Measurements from ENCODE around the gene ITIH5. TPM values are rescaled to one million over a fixed set of nuclear protein-coding genes. Genes with fewer than 3 reads are reported as not detected.

The ITIH5 gene
- total and polyA plus RNA-seq, 2 of the 8 experiments (the other 6 are each of a cell fraction or from before 2014, with no cell fraction given): 5.8 to 7.6 TPM

- H2AK5ac ChIP-seq (ENCODE audit: low read depth, low read length): no peak overlapping the region
- no peak overlapping the region for H2AFZ ChIP-seq (ENCODE audit: low read length)
- no peak overlapping the region for H3K4ac ChIP-seq (replicated peaks; ENCODE audit: insufficient read length, low read depth, low read length)
- H3K9ac ChIP-seq (replicated peaks in 1 of 4; ENCODE audit: extremely low read depth in 1 of 4, low read depth in 3 of 4, low read length in 3 of 4): no peak overlapping the region
- WGBS, 2 experiments (ENCODE audit: extremely low coverage in 1 of 2, insufficient coverage in 1 of 2, insufficient read length in 1 of 2, insufficient replicate concordance in 2 of 2, low coverage in 1 of 2, low lambda C conversion rate in 2 of 2, missing lambda C conversion rate in 1 of 2): 81% methylated on average over 3 of the region's 3 CpGs; no CpG with 5 or more reads in 1 of the 2 experiments
- H4K91ac ChIP-seq (replicated peaks; ENCODE audit: insufficient read length, low read length): no peak overlapping the region
- no peak overlapping the region for H3K27ac ChIP-seq (ENCODE audit: low read depth, low read length)
- H3K27me3 ChIP-seq (replicated peaks in 1 of 4; ENCODE audit: control insufficient read depth in 3 of 4, extremely low read depth in 1 of 4, insufficient read depth in 3 of 4, low read length in 3 of 4): no peaks in the 10 kb centered on the region
- no peak overlapping the region for H2BK120ac ChIP-seq (replicated peaks; ENCODE audit: low read depth, low read length)
- no peaks in the 10 kb centered on the region for H3K79me1 ChIP-seq (ENCODE audit: low read depth, low read length)
- H3K36me3 ChIP-seq (ENCODE audit: control insufficient read depth in 2 of 4, insufficient read depth in 4 of 4, low read length in 3 of 4): no peaks in the 10 kb centered on the region
- no peak overlapping the region for H2BK5ac ChIP-seq (ENCODE audit: low read depth, low read length)
- no peaks in the 10 kb centered on the region for H3K4me1 ChIP-seq (replicated peaks in 1 of 4; ENCODE audit: control insufficient read depth in 3 of 4, insufficient read depth in 4 of 4, low read length in 3 of 4)
- no peaks in the 10 kb centered on the region for H3K9me3 ChIP-seq (ENCODE audit: insufficient read depth in 2 of 2, low read depth in 1 of 2, low read length in 1 of 2)
- H3K56ac ChIP-seq (replicated peaks; ENCODE audit: insufficient read length, low read depth, low read length): no peak overlapping the region
- DNase-seq (ENCODE audit: low read depth in 1 of 2, low spot score in 2 of 2): no peak
- H2BK12ac ChIP-seq (ENCODE audit: low read depth, low read length): no peak overlapping the region
- no peak overlapping the region for H3K14ac ChIP-seq (ENCODE audit: insufficient read length)
- no peak overlapping the region for H4K5ac ChIP-seq (ENCODE audit: insufficient read length, low read depth, low read length)
- H3K4me3 ChIP-seq (ENCODE audit: extremely low read depth in 1 of 4, insufficient read depth in 2 of 4, low read depth in 3 of 4, low read length in 4 of 4): no peak overlapping the region
- H2BK15ac ChIP-seq (ENCODE audit: low read length): no peak overlapping the region
- H3K18ac ChIP-seq (ENCODE audit: extremely low read depth, low read length): no peak overlapping the region
- H3K4me2 ChIP-seq (ENCODE audit: insufficient read depth in 1 of 2, low read depth in 2 of 2, low read length in 2 of 2): no peak overlapping the region
- CTCF ChIA-PET (ENCODE audit: partially characterized antibody): interaction anchor here (1.5 kb wide), 1 partner anchor 11 kb away, joined by 5 read pairs; no protein-coding TSS in a partner anchor
- POLR2A ChIA-PET (ENCODE audit: partially characterized antibody): no interaction called here
- H4K20me1 ChIP-seq (replicated peaks in 1 of 2; ENCODE audit: control insufficient read depth in 1 of 2, insufficient read depth in 2 of 2, low read length in 2 of 2): no peaks in the 10 kb centered on the region
- no peak for FAIRE-seq
- no peak overlapping the region for H3K23ac ChIP-seq (ENCODE audit: insufficient read length)
- no peak overlapping the region for H2BK20ac ChIP-seq (ENCODE audit: low read length)
- no peak overlapping the region for H4K8ac ChIP-seq (ENCODE audit: extremely low read depth, insufficient read depth, low read length)
- H3K79me2 ChIP-seq (ENCODE audit: control insufficient read depth in 1 of 2, insufficient read depth in 2 of 2, low read length in 2 of 2): no peaks in the 10 kb centered on the region
- no peaks in the 10 kb centered on the region for H3K23me2 ChIP-seq (ENCODE audit: low read depth, low read length)
- TF ChIP-seq PHF8 (conservative IDR thresholded peaks at IDR 0.05; ENCODE audit: low read depth, low read length) (no peak), TEAD4 (IDR thresholded peaks at IDR 0.05; ENCODE audit: low read depth, low read length) (no peak), RAD21 (IDR thresholded peaks at IDR 0.05 in 1 of 2, conservative IDR thresholded peaks at IDR 0.05 in 1 of 2; ENCODE audit: low read depth in 2 of 2, low read length in 2 of 2) (no peak), SUZ12 (IDR thresholded peaks at IDR 0.05; ENCODE audit: low read length) (no peak), E2F6 (IDR thresholded peaks at IDR 0.05) (no peak), TCF12 (IDR thresholded peaks at IDR 0.05; ENCODE audit: low read depth, low read length) (no peak), FOSL1 (IDR thresholded peaks at IDR 0.05; ENCODE audit: insufficient read depth, low read depth, low read length) (no peak), BRCA1 (IDR thresholded peaks at IDR 0.05; ENCODE audit: low read depth, low read length) (no peak), RFX5 (IDR thresholded peaks at IDR 0.05; ENCODE audit: borderline replicate concordance, low read depth, low read length) (no peak), CTCF (IDR thresholded peaks at IDR 0.05; ENCODE audit: control extremely low read depth in 1 of 3, insufficient read depth in 1 of 3, low read depth in 1 of 3, low read length in 3 of 3) (no peak)
Measured at GRCh38 chr10:7601023-7601656, 65.6 kb downstream of the ITIH5 start.

All from H1 (cell line).